Cerebellar nuclear complex (tissue), 1 donor: Measurements from ENCODE around the gene KRTAP12-3.

Experiments used
- DNase-seq, 2 experiments: peaks; one replicate each; lab custom pipeline; 2025; lab: John Stamatoyannopoulos, UW

KRTAP12-3 gene

GRCh38 chr21:44702973-44703730, 45.4 kb downstream of the KRTAP12-3 start:
- no peak for DNase-seq

- DNase-seq = no peak
Measured at GRCh38 chr21:44703731-44704635, 46.3 kb downstream of the KRTAP12-3 start.

GRCh38 chr21:44704636-44705001, 46.9 kb downstream of the KRTAP12-3 start:
- DNase-seq = no peak

- no peak for DNase-seq
Measured at GRCh38 chr21:44706026-44706705, 48.4 kb downstream of the KRTAP12-3 start.

GRCh38 chr21:44706706-44707581, 49.2 kb downstream of the KRTAP12-3 start:
- DNase-seq = no peak
